ENCODE results near the gene ASNSD1. TPM values are rescaled to one million over a fixed set of nuclear protein-coding genes. Genes with fewer than 3 reads are reported as not detected.

Gene ASNSD1
- total and polyA plus RNA-seq, 4 donors: 28.0 to 55.8 (median 30.1) TPM

GRCh38 chr2:189621781-189622180 lies 39.5 kb upstream of the ASNSD1 start:
- DNase-seq: no peak
- no peaks in the 10 kb centered on the region for H3K9me3 ChIP-seq (ENCODE audit: control insufficient read depth in 4 of 4, insufficient read depth in 3 of 4, low read length in 3 of 4)
- no peak overlapping the region for H3K4me3 ChIP-seq
- H3K27me3 ChIP-seq (ENCODE audit: control insufficient read depth in 3 of 3, insufficient read depth in 3 of 3, low read length in 2 of 3): no peaks in the 10 kb centered on the region
- no peak for TF ChIP-seq CTCF (IDR thresholded peaks at IDR 0.05; ENCODE audit: control extremely low read depth, extremely low read depth)
- no peak overlapping the region for H3K27ac ChIP-seq (ENCODE audit: low read depth in 1 of 2, low read length in 1 of 2)
- ATAC-seq (ENCODE audit: insufficient read depth, low FRiP score): no peak
- H3K4me1 ChIP-seq (ENCODE audit: control insufficient read depth in 5 of 5, insufficient read depth in 5 of 5, low read length in 5 of 5): peaks cover 0 to 3% (median 0%) of the 10 kb centered on the region in 5 donors
- no peak overlapping the region for H3K9ac ChIP-seq (ENCODE audit: insufficient read depth in 1 of 2, low read length in 2 of 2)
- no peaks in the 10 kb centered on the region for H3K36me3 ChIP-seq (ENCODE audit: control insufficient read depth in 4 of 4, insufficient read depth in 4 of 4, low read length in 4 of 4)

- Histone ChIP-seq H3K27ac (ENCODE audit: low read depth in 1 of 2, low read length in 1 of 2) (no peak overlapping the region), H3K4me3 (no peak overlapping the region), H3K36me3 (ENCODE audit: control insufficient read depth in 4 of 4, insufficient read depth in 4 of 4, low read length in 4 of 4) (no peaks in the 10 kb centered on the region), H3K9me3 (ENCODE audit: control insufficient read depth in 4 of 4, insufficient read depth in 3 of 4, low read length in 3 of 4) (no peaks in the 10 kb centered on the region), H3K27me3 (ENCODE audit: control insufficient read depth in 3 of 3, insufficient read depth in 3 of 3, low read length in 2 of 3) (no peaks in the 10 kb centered on the region), H3K4me1 (ENCODE audit: control insufficient read depth in 5 of 5, insufficient read depth in 5 of 5, low read length in 5 of 5) (peaks cover 0 to 3% (median 0%) of the 10 kb centered on the region in 5 donors), H3K9ac (ENCODE audit: insufficient read depth in 1 of 2, low read length in 2 of 2) (no peak overlapping the region)
- DNase-seq (no peak), ATAC-seq (ENCODE audit: insufficient read depth, low FRiP score) (no peak)
- TF ChIP-seq CTCF (IDR thresholded peaks at IDR 0.05; ENCODE audit: control extremely low read depth, extremely low read depth): no peak
- 96 to 97% methylated on average over 1 of the region's 1 CpG for WGBS, 2 donors
Measured at GRCh38 chr2:189623049-189623448, 38.2 kb upstream of the ASNSD1 start.

GRCh38 chr2:189624648-189625355 lies 36.5 kb upstream of the ASNSD1 start:
- no peaks in the 10 kb centered on the region for H3K36me3 ChIP-seq (ENCODE audit: control insufficient read depth in 4 of 4, insufficient read depth in 4 of 4, low read length in 4 of 4)
- WGBS, 2 donors: 58 to 70% methylated on average over 3 of the region's 3 CpGs
- peaks cover 0 to 11% (median 3%) of the 10 kb centered on the region in 5 donors for H3K4me1 ChIP-seq (ENCODE audit: control insufficient read depth in 5 of 5, insufficient read depth in 5 of 5, low read length in 5 of 5)
- DNase-seq (no peak), ATAC-seq (ENCODE audit: insufficient read depth, low FRiP score) (no peak)
- TF ChIP-seq CTCF (IDR thresholded peaks at IDR 0.05; ENCODE audit: control extremely low read depth, extremely low read depth): no peak
- no peak overlapping the region for H3K4me3 ChIP-seq
- no peak overlapping the region for H3K9ac ChIP-seq (ENCODE audit: insufficient read depth in 1 of 2, low read length in 2 of 2)
- H3K27me3 ChIP-seq (ENCODE audit: control insufficient read depth in 3 of 3, insufficient read depth in 3 of 3, low read length in 2 of 3): no peaks in the 10 kb centered on the region
- H3K9me3 ChIP-seq (ENCODE audit: control insufficient read depth in 4 of 4, insufficient read depth in 3 of 4, low read length in 3 of 4): no peaks in the 10 kb centered on the region
- no peak overlapping the region for H3K27ac ChIP-seq (ENCODE audit: low read depth in 1 of 2, low read length in 1 of 2)

GRCh38 chr2:189625636-189626035 lies 35.6 kb upstream of the ASNSD1 start:
- Histone ChIP-seq H3K4me3 (no peak overlapping the region), H3K27me3 (ENCODE audit: control insufficient read depth in 3 of 3, insufficient read depth in 3 of 3, low read length in 2 of 3) (no peaks in the 10 kb centered on the region), H3K27ac (ENCODE audit: low read depth in 1 of 2, low read length in 1 of 2) (no peak overlapping the region), H3K9me3 (ENCODE audit: control insufficient read depth in 4 of 4, insufficient read depth in 3 of 4, low read length in 3 of 4) (no peaks in the 10 kb centered on the region), H3K4me1 (ENCODE audit: control insufficient read depth in 5 of 5, insufficient read depth in 5 of 5, low read length in 5 of 5) (peaks cover 0 to 14% (median 3%) of the 10 kb centered on the region in 5 donors), H3K9ac (ENCODE audit: insufficient read depth in 1 of 2, low read length in 2 of 2) (no peak overlapping the region), H3K36me3 (ENCODE audit: control insufficient read depth in 4 of 4, insufficient read depth in 4 of 4, low read length in 4 of 4) (no peaks in the 10 kb centered on the region)
- ATAC-seq (ENCODE audit: insufficient read depth, low FRiP score) (no peak), DNase-seq (no peak)
- no peak for TF ChIP-seq CTCF (IDR thresholded peaks at IDR 0.05; ENCODE audit: control extremely low read depth, extremely low read depth)
- WGBS, 2 donors: 93 to 94% methylated on average over 2 of the region's 2 CpGs

All from lung (tissue), 12 donors.